Measurements from ENCODE around the gene FOXP1. TPM values are rescaled to one million over a fixed set of nuclear protein-coding genes. Genes with fewer than 3 reads are reported as not detected.

The FOXP1 gene
- total and polyA plus RNA-seq, 2 experiments from 2014 or later = 37.4 to 59.9 TPM

DNA sequence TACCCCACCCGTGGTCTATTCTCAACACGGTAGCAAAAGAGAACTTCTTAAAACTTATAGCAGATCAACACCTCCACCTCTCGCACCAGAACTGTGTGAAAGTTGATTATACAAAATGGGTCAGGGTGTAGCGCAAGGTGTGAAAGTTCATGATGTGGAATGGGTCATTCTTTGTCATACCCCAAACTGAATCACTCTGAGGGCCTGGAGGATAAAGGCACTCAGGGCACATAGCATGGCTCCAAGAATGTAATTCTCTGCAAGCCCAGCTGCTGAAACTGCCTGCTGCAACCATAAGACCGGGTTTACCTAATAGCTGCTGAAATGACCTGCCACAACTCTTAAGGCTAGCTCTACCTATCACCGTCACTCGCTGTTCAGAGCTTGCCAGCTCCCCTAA lies 70.0 kb downstream of the FOXP1 start:
- Histone ChIP-seq H3K79me2 (ENCODE audit: insufficient read depth) (peaks cover 63% of the 10 kb centered on the region), H3K9me3 (ENCODE audit: low read depth) (no peaks in the 10 kb centered on the region), H3K27ac (no peak overlapping the region), H3K9ac (no peak overlapping the region), H3K4me1 (ENCODE audit: insufficient read depth) (peaks cover 60% of the 10 kb centered on the region), H3K4me2 (ENCODE audit: unreplicated experiment) (no peak overlapping the region), H3K36me3 (ENCODE audit: low read depth) (no peaks in the 10 kb centered on the region), H2AFZ (no peak overlapping the region), H3K4me3 (no peak overlapping the region), H4K20me1 (ENCODE audit: insufficient read depth) (no peaks in the 10 kb centered on the region), H3F3A (ENCODE audit: insufficient read depth) (peaks cover 31% of the 10 kb centered on the region), H3K27me3 (replicated peaks; ENCODE audit: insufficient read depth) (no peaks in the 10 kb centered on the region), H3K9me2 (ENCODE audit: insufficient read depth) (no peaks in the 10 kb centered on the region)
- TF ChIP-seq EZH2 (IDR thresholded peaks at IDR 0.05; ENCODE audit: insufficient read depth, poor library complexity, severe bottlenecking) = no peak
- no peak for TF ChIP-seq EZH2phosphoT487 (IDR thresholded peaks at IDR 0.05; ENCODE audit: insufficient read depth, low read depth)
- in situ Hi-C loops (cut with MboI) = no loop called here
- 88 to 93% methylated on average over 7 of the region's 7 CpGs for WGBS, 2 experiments (ENCODE audit: low coverage in 1 of 2, low lambda C conversion rate in 2 of 2, missing lambda C conversion rate in 2 of 2)
- DNase-seq = no peak

DNA sequence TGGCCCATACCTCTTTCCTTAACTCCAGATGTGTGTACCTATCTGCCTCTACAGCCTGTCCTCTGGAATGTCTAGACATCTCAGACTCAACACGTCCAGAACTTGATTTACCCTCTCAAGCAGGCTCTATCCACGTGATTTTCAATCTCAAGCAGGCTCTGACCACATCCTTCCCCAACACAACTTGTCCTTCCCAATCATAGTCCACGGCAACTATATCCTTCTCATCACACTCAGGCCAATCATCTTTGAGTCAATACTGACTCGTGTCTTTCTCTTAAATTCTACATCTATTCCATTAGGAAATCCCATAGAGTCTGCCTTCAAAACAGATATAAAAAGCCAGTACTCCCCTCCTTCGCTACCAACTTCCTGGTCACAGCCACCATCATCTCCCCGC lies 70.4 kb downstream of the FOXP1 start:
- H4K20me1 ChIP-seq (ENCODE audit: insufficient read depth) = no peaks in the 10 kb centered on the region
- no peak overlapping the region for H2AFZ ChIP-seq
- H3K9me2 ChIP-seq (ENCODE audit: insufficient read depth) = no peaks in the 10 kb centered on the region
- H3K9me3 ChIP-seq (ENCODE audit: low read depth) = no peaks in the 10 kb centered on the region
- H3K27me3 ChIP-seq (replicated peaks; ENCODE audit: insufficient read depth) = no peaks in the 10 kb centered on the region
- H3K4me3 ChIP-seq = no peak overlapping the region
- H3K79me2 ChIP-seq (ENCODE audit: insufficient read depth) = peaks cover 65% of the 10 kb centered on the region
- H3K4me1 ChIP-seq (ENCODE audit: insufficient read depth) = peaks cover 56% of the 10 kb centered on the region
- DNase-seq = no peak
- H3K9ac ChIP-seq = no peak overlapping the region
- 84 to 87% methylated on average over 6 of the region's 6 CpGs for WGBS, 2 experiments (ENCODE audit: low coverage in 1 of 2, low lambda C conversion rate in 2 of 2, missing lambda C conversion rate in 2 of 2)
- in situ Hi-C loops (cut with MboI) = no loop called here
- TF ChIP-seq EZH2phosphoT487 (IDR thresholded peaks at IDR 0.05; ENCODE audit: insufficient read depth, low read depth) (no peak), EZH2 (IDR thresholded peaks at IDR 0.05; ENCODE audit: insufficient read depth, poor library complexity, severe bottlenecking) (no peak)
- no peaks in the 10 kb centered on the region for H3K36me3 ChIP-seq (ENCODE audit: low read depth)
- peaks cover 31% of the 10 kb centered on the region for H3F3A ChIP-seq (ENCODE audit: insufficient read depth)
- no peak overlapping the region for H3K4me2 ChIP-seq (ENCODE audit: unreplicated experiment)
- no peak overlapping the region for H3K27ac ChIP-seq

DNA sequence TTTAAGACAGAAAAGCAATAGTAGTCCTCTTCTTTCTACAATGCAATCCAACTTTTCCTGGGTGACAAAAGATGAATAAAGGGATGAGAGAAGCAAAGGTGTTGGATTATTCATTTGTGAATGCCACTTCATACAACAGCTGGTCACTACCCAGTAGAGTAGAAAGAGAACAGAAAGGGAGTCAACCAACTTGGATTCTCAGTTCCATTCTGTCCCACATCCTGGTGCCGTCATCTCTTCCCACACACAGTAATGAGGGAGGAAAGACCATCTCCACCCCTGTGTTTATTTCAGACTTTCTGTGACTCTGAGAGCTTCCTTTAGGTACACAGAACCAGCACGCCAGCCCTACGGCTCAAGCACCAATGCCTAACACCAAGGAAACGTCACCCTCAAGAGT lies 71.0 kb downstream of the FOXP1 start:
- in situ Hi-C loops (cut with MboI) = no loop called here
- Histone ChIP-seq H3K27me3 (replicated peaks; ENCODE audit: insufficient read depth) (no peaks in the 10 kb centered on the region), H3K4me2 (ENCODE audit: unreplicated experiment) (no peak overlapping the region), H3K9me3 (ENCODE audit: low read depth) (no peaks in the 10 kb centered on the region), H4K20me1 (ENCODE audit: insufficient read depth) (no peaks in the 10 kb centered on the region), H2AFZ (no peak overlapping the region), H3K9me2 (ENCODE audit: insufficient read depth) (no peaks in the 10 kb centered on the region), H3K36me3 (ENCODE audit: low read depth) (no peaks in the 10 kb centered on the region), H3F3A (ENCODE audit: insufficient read depth) (peaks cover 27% of the 10 kb centered on the region), H3K79me2 (ENCODE audit: insufficient read depth) (peaks cover 70% of the 10 kb centered on the region), H3K9ac (no peak overlapping the region), H3K4me1 (ENCODE audit: insufficient read depth) (peaks cover 50% of the 10 kb centered on the region), H3K27ac (no peak overlapping the region), H3K4me3 (no peak overlapping the region)
- TF ChIP-seq EZH2 (IDR thresholded peaks at IDR 0.05; ENCODE audit: insufficient read depth, poor library complexity, severe bottlenecking) (no peak), EZH2phosphoT487 (IDR thresholded peaks at IDR 0.05; ENCODE audit: insufficient read depth, low read depth) (no peak)
- 98 to 100% methylated on average over 4 of the region's 4 CpGs for WGBS, 2 experiments (ENCODE audit: low coverage in 1 of 2, low lambda C conversion rate in 2 of 2, missing lambda C conversion rate in 2 of 2)
- no peak for DNase-seq

DNA sequence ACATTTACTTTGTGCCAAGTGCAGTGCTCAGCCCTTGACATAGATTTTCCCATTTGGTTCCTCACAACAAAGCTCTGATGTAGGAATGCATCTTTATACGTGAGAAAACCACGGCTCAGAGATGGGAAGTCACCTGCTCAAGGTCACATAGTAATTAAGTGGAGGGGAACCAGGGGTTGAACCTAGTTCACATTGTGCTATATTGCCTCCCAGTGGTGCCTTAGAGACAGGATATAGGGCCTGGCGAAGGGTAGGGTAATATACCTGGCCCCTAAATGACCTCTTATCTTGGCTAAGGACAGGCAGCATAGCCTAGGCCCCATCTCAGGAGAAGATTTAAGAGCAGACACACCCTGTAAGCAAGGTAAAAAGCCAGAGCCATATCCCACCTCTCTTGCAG lies 71.5 kb downstream of the FOXP1 start:
- Histone ChIP-seq H3K9me3 (ENCODE audit: low read depth) (no peaks in the 10 kb centered on the region), H3K4me2 (ENCODE audit: unreplicated experiment) (peak overlapping the region; percentile 11), H3K9me2 (ENCODE audit: insufficient read depth) (no peaks in the 10 kb centered on the region), H2AFZ (no peak overlapping the region), H3K79me2 (ENCODE audit: insufficient read depth) (peaks cover 75% of the 10 kb centered on the region), H4K20me1 (ENCODE audit: insufficient read depth) (no peaks in the 10 kb centered on the region), H3K27ac (peak overlapping the region; percentile 63; the same call in 1 of the 2 replicates), H3K4me1 (ENCODE audit: insufficient read depth) (peaks cover 45% of the 10 kb centered on the region), H3F3A (ENCODE audit: insufficient read depth) (peaks cover 24% of the 10 kb centered on the region), H3K4me3 (no peak overlapping the region), H3K36me3 (ENCODE audit: low read depth) (no peaks in the 10 kb centered on the region), H3K27me3 (replicated peaks; ENCODE audit: insufficient read depth) (no peaks in the 10 kb centered on the region), H3K9ac (no peak overlapping the region)
- TF ChIP-seq EZH2 (IDR thresholded peaks at IDR 0.05; ENCODE audit: insufficient read depth, poor library complexity, severe bottlenecking) (no peak), EZH2phosphoT487 (IDR thresholded peaks at IDR 0.05; ENCODE audit: insufficient read depth, low read depth) (no peak)
- DNase-seq = no peak
- in situ Hi-C loops (cut with MboI) = no loop called here
- 96 to 98% methylated on average over 3 of the region's 3 CpGs for whole genome bisulfite sequencing, 2 experiments (ENCODE audit: low coverage in 1 of 2, low lambda C conversion rate in 2 of 2, missing lambda C conversion rate in 2 of 2)

DNA sequence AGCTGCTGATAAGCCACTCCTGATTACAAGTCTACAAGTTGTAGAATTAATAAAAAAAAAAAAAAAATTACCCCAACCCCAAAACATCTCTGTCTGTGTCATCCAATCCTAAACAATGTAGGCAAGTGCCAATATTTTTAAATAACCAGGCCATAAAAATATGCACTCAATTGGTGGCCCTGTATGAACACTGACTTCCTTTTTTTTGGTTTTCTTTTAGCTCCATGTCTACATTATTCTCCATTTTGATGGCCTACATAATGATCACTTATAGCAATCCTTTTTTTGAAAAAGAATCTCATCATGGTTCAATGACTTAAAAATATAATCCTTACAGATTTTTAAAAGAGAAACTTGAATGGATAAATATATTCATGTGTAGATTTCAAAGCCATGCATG lies 72.1 kb downstream of the FOXP1 start:
- Histone ChIP-seq H3K9ac (no peak overlapping the region), H4K20me1 (ENCODE audit: insufficient read depth) (no peaks in the 10 kb centered on the region), H3K9me3 (ENCODE audit: low read depth) (no peaks in the 10 kb centered on the region), H3K27me3 (replicated peaks; ENCODE audit: insufficient read depth) (no peaks in the 10 kb centered on the region), H3K79me2 (ENCODE audit: insufficient read depth) (peaks cover 81% of the 10 kb centered on the region), H3K9me2 (ENCODE audit: insufficient read depth) (no peaks in the 10 kb centered on the region), H3K36me3 (ENCODE audit: low read depth) (no peaks in the 10 kb centered on the region), H3F3A (ENCODE audit: insufficient read depth) (peaks cover 24% of the 10 kb centered on the region), H2AFZ (no peak overlapping the region), H3K4me1 (ENCODE audit: insufficient read depth) (peaks cover 42% of the 10 kb centered on the region), H3K27ac (peak overlapping the region; percentile 63), H3K4me3 (no peak overlapping the region), H3K4me2 (ENCODE audit: unreplicated experiment) (peak overlapping the region; percentile 11)
- no peak for TF ChIP-seq EZH2phosphoT487 (IDR thresholded peaks at IDR 0.05; ENCODE audit: insufficient read depth, low read depth)
- no peak for TF ChIP-seq EZH2 (IDR thresholded peaks at IDR 0.05; ENCODE audit: insufficient read depth, poor library complexity, severe bottlenecking)
- DNase-seq = peak; percentile 8
- in situ Hi-C loops (cut with MboI) = no loop called here
